Measurements from ENCODE around the gene MRGPRG. TPM values are rescaled to one million over a fixed set of nuclear protein-coding genes. Genes with fewer than 3 reads are reported as not detected.

Gene MRGPRG
- total and polyA plus RNA-seq, 5 donors: not detected

DNA sequence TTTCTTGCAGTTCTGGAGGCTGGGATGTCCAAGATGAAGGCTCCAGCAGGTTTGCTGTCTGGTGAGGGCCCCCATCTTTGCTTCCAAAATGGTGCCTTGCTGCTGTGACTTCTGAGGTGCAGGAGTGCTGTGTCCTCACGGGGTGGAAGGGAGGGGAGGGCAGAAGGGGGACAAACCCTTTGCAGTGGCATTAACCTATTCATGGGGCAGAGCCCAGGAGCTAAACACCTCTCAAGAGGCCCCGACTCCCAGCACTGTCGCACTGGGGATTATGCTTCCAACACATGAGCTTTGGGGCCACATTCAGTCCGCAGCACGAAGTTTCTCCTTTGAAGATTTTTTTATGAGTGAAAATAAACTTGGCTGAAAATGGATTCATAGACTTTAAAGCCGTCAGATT is 28.0 kb downstream of the MRGPRG start:
- H3K9me3 ChIP-seq (ENCODE audit: control insufficient read depth, low read length): no peaks in the 10 kb centered on the region
- DNase-seq: no peak
- no peak overlapping the region for H3K27ac ChIP-seq (ENCODE audit: low read length)
- ATAC-seq: no peak
- no peaks in the 10 kb centered on the region for H3K27me3 ChIP-seq (ENCODE audit: control insufficient read depth, insufficient read depth)
- H3K4me1 ChIP-seq (ENCODE audit: control insufficient read depth, insufficient read depth, low read length): no peaks in the 10 kb centered on the region
- intact Hi-C loops (cut with DNase I): no loop called here
- WGBS: 78% methylated on average over 6 of the region's 6 CpGs
- H3K4me3 ChIP-seq (ENCODE audit: low read length): no peak overlapping the region

DNA sequence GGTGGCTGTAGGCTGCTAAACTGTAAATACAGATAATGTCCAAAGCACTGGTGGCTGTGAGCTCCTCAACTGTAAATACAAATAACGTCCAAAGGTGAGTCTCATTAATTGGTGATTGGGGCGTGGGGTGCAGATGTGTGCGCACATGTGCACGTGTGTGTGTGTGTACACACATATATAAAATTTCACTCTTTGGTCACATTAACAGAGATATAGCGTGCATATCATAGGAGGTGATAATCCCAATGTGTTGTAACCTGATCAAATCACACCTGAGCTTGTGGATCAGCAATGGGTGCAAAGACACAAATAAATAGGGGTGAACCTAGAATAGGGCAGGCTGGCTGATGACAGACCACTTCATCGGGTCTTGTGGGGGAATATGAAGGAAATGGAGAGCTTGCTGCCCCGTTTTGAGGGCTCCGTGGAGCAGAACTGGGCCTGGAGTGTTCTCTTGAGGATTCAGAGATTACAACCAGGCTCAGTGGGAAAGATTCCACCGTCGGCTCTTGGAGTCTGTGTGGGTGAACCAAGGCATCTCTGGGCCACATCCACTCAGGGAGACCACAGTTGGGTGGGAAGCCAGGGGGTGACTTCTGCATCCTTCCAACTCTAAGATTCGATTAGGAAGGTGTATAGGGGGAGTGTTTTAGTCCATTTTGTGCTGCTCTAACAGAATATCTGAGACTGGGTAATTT is 28.6 kb downstream of the MRGPRG start:
- no peaks in the 10 kb centered on the region for H3K9me3 ChIP-seq (ENCODE audit: control insufficient read depth, low read length)
- H3K27me3 ChIP-seq (ENCODE audit: control insufficient read depth, insufficient read depth): no peaks in the 10 kb centered on the region
- H3K4me3 ChIP-seq (ENCODE audit: low read length): no peak overlapping the region
- no peaks in the 10 kb centered on the region for H3K4me1 ChIP-seq (ENCODE audit: control insufficient read depth, insufficient read depth, low read length)
- H3K27ac ChIP-seq (ENCODE audit: low read length): no peak overlapping the region
- DNase-seq (no peak), ATAC-seq (no peak)
- 85% methylated on average over 11 of the region's 11 CpGs for WGBS
- intact Hi-C loops (cut with DNase I): no loop called here

DNA sequence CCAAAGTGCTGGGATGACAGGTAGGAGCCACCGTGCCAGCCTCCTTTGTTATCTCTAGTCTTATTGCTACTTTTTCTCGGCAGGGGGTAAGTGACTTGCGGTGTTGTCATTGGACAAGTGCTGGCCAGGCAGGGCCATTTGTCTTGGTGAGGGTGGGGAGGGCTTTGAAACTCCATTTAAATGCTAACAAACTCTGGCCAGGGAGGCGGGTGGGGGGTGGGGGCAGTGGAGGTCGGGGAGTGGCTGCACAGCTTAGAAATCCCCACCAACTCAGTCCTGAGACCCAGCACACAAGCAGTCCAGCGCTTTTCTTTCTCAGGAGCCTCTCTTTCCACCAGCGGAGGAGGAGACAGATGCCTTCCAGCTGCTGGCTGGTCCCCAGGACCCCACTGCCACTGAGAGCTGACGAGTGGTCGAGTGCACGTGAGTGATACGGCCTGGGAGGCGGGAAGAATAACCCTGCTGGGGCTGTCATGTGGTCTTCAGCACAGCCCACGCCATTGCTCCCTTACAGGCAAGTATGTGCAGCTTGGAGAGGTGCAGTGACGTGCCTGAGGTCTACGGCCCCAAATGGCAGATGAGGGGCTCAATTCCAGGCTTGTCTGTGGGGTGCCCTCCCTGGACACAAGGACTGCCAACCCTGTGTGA is 29.3 kb downstream of the MRGPRG start:
- Histone ChIP-seq H3K27me3 (ENCODE audit: control insufficient read depth, insufficient read depth) (no peaks in the 10 kb centered on the region), H3K9me3 (ENCODE audit: control insufficient read depth, low read length) (no peaks in the 10 kb centered on the region), H3K4me1 (ENCODE audit: control insufficient read depth, insufficient read depth, low read length) (no peaks in the 10 kb centered on the region), H3K27ac (ENCODE audit: low read length) (no peak overlapping the region), H3K4me3 (ENCODE audit: low read length) (no peak overlapping the region)
- no peak for DNase-seq
- intact Hi-C loops (cut with DNase I): no loop called here
- no peak for ATAC-seq
- WGBS: 37% methylated on average over 15 of the region's 15 CpGs

DNA sequence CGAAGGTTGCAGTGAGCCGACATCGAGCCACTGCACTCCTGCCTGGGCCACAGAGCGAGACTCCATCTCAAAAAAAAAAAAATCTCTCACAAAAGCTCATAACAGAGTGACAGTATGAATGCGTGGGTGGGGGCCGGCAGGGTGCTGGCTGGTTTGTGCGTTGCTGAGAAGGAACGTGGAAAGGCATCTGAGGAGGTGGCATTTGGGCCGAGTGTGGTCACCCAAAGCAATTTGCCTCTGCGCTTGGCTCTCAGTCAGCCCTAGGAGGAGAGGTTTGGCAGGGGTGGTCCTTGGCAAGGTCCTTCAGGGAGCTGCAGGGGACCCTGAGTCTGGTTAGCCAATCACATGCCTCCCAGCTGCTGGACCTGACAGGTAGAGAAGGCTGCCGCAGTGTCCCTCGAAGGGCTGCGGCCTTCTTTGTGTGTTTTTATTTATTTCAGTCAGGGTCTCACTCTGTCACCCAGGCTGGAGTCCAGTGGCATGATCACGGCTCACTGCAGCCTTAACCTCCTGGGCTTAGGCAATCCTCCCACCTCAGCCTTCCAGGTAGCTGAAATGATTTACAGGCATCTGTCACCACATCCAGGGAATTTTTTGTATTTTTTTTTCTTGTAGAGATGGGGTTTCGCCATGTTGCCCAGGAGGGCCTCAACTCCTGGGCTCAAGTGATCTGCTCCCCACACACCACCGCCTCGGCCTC is 30.0 kb downstream of the MRGPRG start:
- ATAC-seq (no peak), DNase-seq (no peak)
- Histone ChIP-seq H3K27me3 (ENCODE audit: control insufficient read depth, insufficient read depth) (no peaks in the 10 kb centered on the region), H3K9me3 (ENCODE audit: control insufficient read depth, low read length) (no peaks in the 10 kb centered on the region), H3K4me1 (ENCODE audit: control insufficient read depth, insufficient read depth, low read length) (no peaks in the 10 kb centered on the region), H3K4me3 (ENCODE audit: low read length) (no peak overlapping the region), H3K27ac (ENCODE audit: low read length) (no peak overlapping the region)
- intact Hi-C loops (cut with DNase I): no loop called here
- WGBS: 78% methylated on average over 17 of the region's 17 CpGs

DNA sequence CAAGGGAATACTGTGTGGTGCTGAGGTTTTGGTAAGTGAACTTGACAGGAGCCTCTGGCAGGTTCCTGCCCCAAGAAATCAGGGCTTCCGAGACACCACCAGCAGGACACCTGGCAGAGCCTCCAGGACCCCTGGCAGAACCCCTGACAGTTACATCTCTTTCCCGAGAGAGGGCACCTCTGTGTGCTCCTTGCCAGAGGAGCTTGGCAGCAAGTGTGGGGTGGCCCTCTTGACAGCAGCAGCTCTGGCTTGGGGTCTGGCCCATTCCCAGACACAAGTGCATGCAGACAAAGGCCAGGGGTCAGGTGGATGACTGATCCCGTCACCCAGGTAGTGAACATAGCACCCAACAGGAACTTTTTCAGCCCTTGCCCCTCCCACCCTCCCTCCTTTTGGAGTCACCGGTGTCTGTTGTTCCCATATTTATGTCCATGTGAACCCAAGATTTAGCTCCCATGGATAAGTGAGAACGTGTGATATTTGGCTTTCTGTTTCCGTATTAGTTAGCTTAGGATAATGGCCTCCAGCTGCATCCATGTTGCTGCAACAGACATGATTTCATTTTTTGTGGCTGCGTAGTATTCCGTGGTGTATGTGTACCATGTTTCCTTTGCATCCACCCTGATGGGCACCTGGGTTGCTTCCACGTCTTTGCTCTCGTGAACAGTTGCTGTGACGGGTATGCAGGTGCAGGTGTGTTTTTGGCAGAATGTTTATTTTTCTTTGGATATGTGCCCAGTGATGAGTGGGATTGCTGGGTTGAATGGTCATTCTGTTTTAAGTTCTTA is 32.3 kb downstream of the MRGPRG start:
- no peak for DNase-seq
- Histone ChIP-seq H3K4me3 (ENCODE audit: low read length) (no peak overlapping the region), H3K27me3 (ENCODE audit: control insufficient read depth, insufficient read depth) (no peaks in the 10 kb centered on the region), H3K9me3 (ENCODE audit: control insufficient read depth, low read length) (no peaks in the 10 kb centered on the region), H3K4me1 (ENCODE audit: control insufficient read depth, insufficient read depth, low read length) (no peaks in the 10 kb centered on the region), H3K27ac (ENCODE audit: low read length) (no peak overlapping the region)
- ATAC-seq: no peak
- intact Hi-C loops (cut with DNase I): no loop called here
- WGBS: 86% methylated on average over 11 of the region's 11 CpGs

DNA sequence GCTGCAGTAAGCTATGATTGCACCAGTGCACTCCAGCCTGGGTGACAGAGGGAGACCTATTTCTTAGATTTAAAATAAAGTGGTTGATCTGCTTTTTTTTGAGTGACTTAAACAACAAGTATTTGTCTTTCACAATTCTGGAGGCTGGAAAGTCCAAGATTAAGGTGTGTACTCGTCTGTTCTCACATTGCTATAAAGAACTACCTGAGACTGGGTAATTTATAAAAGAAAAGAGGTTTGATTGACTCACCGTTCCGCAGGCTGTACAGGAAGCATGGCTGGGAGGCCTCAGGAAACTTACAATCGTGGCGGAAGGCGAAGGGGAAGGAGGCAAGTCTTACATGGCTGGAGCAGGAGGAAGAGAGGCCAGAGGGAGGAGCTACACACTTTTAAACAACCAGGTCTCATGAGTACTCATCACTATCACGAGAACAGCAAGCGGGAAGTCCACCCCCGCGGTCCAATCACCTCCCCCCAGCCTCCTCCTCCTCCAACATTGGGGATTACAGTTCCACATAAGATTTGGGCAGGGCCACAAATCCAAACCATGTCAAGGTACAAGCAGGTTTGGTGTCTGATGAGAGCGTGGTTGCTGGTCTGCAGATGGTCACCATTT is 33.8 kb downstream of the MRGPRG start:
- Histone ChIP-seq H3K27ac (ENCODE audit: low read length) (no peak overlapping the region), H3K4me1 (ENCODE audit: control insufficient read depth, insufficient read depth, low read length) (no peaks in the 10 kb centered on the region), H3K27me3 (ENCODE audit: control insufficient read depth, insufficient read depth) (no peaks in the 10 kb centered on the region), H3K9me3 (ENCODE audit: control insufficient read depth, low read length) (no peaks in the 10 kb centered on the region), H3K4me3 (ENCODE audit: low read length) (no peak overlapping the region)
- intact Hi-C loops (cut with DNase I): no loop called here
- DNase-seq (no peak), ATAC-seq (no peak)
- 77% methylated on average over 11 of the region's 11 CpGs for WGBS

DNA sequence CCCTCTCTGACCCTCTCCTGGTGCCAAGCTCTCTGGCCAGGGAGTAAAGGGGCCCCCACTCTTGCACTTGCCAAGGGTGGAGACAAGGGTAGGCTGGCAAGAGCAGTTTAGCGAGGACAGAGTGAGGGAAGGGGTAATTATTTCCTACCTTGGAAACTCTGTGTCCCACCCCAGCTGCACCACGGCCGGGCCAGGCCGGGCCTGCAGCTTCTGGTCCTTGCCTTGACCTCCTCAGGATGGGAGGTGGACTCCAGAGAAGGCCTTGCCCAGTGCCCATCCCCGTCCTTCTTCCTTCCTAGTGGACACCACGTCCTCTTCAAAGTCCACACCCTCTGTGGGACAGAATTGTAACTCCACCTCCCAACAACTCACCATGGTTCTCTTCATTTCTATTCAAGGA is 35.1 kb downstream of the MRGPRG start:
- no peaks in the 10 kb centered on the region for H3K9me3 ChIP-seq (ENCODE audit: control insufficient read depth, low read length)
- DNase-seq: peak in 2 of 3 donors; percentile 14 to 21
- intact Hi-C loops (cut with DNase I): no loop called here
- H3K4me3 ChIP-seq (ENCODE audit: low read length): no peak overlapping the region
- no peaks in the 10 kb centered on the region for H3K4me1 ChIP-seq (ENCODE audit: control insufficient read depth, insufficient read depth, low read length)
- peak in 1 of 2 donors; percentile 70 for ATAC-seq
- 88% methylated on average over 6 of the region's 6 CpGs for WGBS
- no peaks in the 10 kb centered on the region for H3K27me3 ChIP-seq (ENCODE audit: control insufficient read depth, insufficient read depth)
- H3K27ac ChIP-seq (ENCODE audit: low read length): no peak overlapping the region

DNA sequence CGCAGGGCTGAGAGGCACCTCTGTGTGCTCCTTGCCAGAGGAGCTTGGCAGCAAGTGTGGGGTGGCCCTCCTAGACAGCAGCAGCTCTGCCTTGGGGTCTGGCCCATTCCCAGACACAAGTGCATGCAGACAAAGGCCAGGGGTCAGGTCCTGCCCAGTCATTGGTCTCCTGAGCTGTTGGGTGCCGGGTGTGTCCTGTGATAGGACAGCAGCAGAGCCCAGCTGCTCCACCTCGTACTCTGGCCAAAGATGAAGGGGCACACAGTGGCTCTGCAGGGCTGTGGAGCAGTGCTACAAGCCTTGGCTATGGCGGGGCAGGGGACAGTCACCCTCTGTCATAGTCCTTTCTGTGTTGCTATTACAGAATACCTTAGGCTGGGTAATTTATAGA is 36.2 kb downstream of the MRGPRG start:
- Histone ChIP-seq H3K4me3 (ENCODE audit: low read length) (no peak overlapping the region), H3K27me3 (ENCODE audit: control insufficient read depth, insufficient read depth) (no peaks in the 10 kb centered on the region), H3K9me3 (ENCODE audit: control insufficient read depth, low read length) (no peaks in the 10 kb centered on the region), H3K27ac (ENCODE audit: low read length) (no peak overlapping the region), H3K4me1 (ENCODE audit: control insufficient read depth, insufficient read depth, low read length) (no peaks in the 10 kb centered on the region)
- DNase-seq: peak in 2 of 3 donors; percentile 7 to 19
- peak in 1 of 2 donors; percentile 31 for ATAC-seq
- WGBS: 96% methylated on average over 4 of the region's 4 CpGs
- intact Hi-C loops (cut with DNase I): no loop called here

DNA sequence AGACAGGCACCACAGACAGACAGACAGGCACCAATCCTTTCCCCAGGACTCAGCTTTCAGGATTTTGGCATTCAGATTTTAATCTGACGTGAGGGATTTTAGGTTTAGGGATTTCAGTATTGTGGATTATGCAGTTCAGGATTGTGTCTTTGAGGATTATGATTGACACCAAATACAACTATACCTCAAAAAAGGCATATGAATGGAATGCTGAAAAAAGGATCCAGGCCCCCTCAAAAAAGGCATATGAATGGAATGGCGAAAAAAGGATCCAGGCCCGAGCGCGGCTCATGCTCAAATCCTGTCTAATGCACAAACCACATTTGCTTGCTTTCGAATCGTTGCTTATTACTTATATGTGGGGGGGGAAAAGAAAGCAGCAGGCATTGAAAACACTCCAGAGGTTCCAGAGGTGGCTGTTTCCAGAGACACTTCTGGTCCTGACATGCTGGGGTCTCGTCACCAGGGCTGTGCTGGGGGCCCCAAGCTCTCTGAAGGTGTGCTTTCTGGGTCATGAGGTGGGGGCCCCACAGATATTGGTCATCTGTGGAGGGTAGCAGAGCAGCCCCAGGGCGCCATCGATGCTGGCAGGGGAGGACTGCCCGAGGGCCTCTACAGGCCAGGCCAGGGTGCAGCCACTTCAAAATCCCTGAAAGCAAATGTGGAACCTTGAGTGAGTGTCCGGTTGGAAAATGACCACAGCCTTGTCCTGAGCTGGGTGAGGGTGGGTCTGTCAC is 36.7 kb downstream of the MRGPRG start:
- WGBS: 89% methylated on average over 12 of the region's 12 CpGs
- Histone ChIP-seq H3K27me3 (ENCODE audit: control insufficient read depth, insufficient read depth) (no peaks in the 10 kb centered on the region), H3K4me3 (ENCODE audit: low read length) (no peak overlapping the region), H3K4me1 (ENCODE audit: control insufficient read depth, insufficient read depth, low read length) (no peaks in the 10 kb centered on the region), H3K27ac (ENCODE audit: low read length) (no peak overlapping the region), H3K9me3 (ENCODE audit: control insufficient read depth, low read length) (no peaks in the 10 kb centered on the region)
- intact Hi-C loops (cut with DNase I): no loop called here
- peak in 1 of 2 donors; percentile 18 for ATAC-seq
- DNase-seq: no peak

DNA sequence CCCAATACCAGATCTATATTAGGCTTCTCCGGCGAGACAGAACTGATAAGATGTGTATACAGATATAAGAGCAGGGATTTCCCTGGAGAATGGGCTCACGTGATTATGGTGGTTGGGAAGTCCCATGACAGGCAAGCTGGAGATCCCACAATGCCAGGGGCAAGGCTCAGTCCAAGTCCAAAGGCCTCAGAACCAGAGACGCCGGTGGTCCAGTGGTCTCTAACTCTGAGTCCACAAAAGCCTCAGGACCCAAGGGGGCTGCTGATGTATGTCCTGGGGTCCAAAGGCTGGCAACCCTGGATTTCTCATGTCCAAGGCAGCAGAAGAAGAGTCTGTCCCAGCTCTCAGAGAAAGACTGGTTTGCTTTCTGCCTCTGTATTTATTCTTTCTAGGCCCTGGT is 37.7 kb downstream of the MRGPRG start:
- DNase-seq (peak in 1 of 3 donors; percentile 18), ATAC-seq (no peak)
- Histone ChIP-seq H3K27ac (ENCODE audit: low read length) (no peak overlapping the region), H3K27me3 (ENCODE audit: control insufficient read depth, insufficient read depth) (no peaks in the 10 kb centered on the region), H3K9me3 (ENCODE audit: control insufficient read depth, low read length) (no peaks in the 10 kb centered on the region), H3K4me1 (ENCODE audit: control insufficient read depth, insufficient read depth, low read length) (no peaks in the 10 kb centered on the region), H3K4me3 (ENCODE audit: low read length) (no peak overlapping the region)
- WGBS: 82% methylated on average over 5 of the region's 5 CpGs
- intact Hi-C loops (cut with DNase I): no loop called here
